Hematopoietic multipotent progenitor cell treated with erythropoietin and hydrocortisone succinate and interleukin-3 and kit ligand, for 6 days (in vitro differentiated cells): ENCODE measurements around the gene MCM7.
A peak's percentile ranks its signal among the peaks of the same experiment; 100 is the strongest.

Experiments used
- DNase-seq: peaks from one replicate; pipeline ENCODE4 v3.0.0-alpha.2; 2015

The MCM7 gene

GRCh38 chr7:100093054-100093453 lies 8.1 kb downstream of the MCM7 start:
- DNase-seq: no peak

GRCh38 chr7:100091411-100092181 lies 9.6 kb downstream of the MCM7 start:
- DNase-seq: peak; percentile 63

- DNase-seq: no peak
These were observed 10.4 kb downstream of the MCM7 start for GRCh38 chr7:100090527-100091410.

GRCh38 chr7:100089458-100090196 lies 11.6 kb downstream of the MCM7 start:
- DNase-seq: no peak

- DNase-seq: peak; percentile 85
These were observed 12.4 kb downstream of the MCM7 start, which contains the start of gene COPS6 for GRCh38 chr7:100088621-100089457. Gene COPS6 (plus strand): TSS chr7:100088969. CDS start chr7:100088991, 22 bp downstream.

- DNase-seq: no peak
These were observed 13.0 kb downstream of the MCM7 start for GRCh38 chr7:100088095-100088620.

- no peak for DNase-seq
These were observed 14.0 kb downstream of the MCM7 start for GRCh38 chr7:100087055-100087750.

GRCh38 chr7:100085515-100085914 lies 15.7 kb downstream of the MCM7 start:
- no peak for DNase-seq

GRCh38 chr7:100082978-100083377 lies 18.2 kb downstream of the MCM7 start:
- no peak for DNase-seq

GRCh38 chr7:100081535-100082102 lies 19.6 kb downstream of the MCM7 start, which contains the start of gene ZNF3:
Gene ZNF3 (minus strand): TSS chr7:100081723. CDS start chr7:100077357, 4,366 bp downstream.
- DNase-seq: peak; percentile 99

- DNase-seq: peak; percentile 36
These were observed 20.2 kb downstream of the MCM7 start for GRCh38 chr7:100080907-100081534.

GRCh38 chr7:100079024-100079560 lies 22.1 kb downstream of the MCM7 start:
- no peak for DNase-seq

GRCh38 chr7:100077205-100077604 lies 24.0 kb downstream of the MCM7 start:
- no peak for DNase-seq

GRCh38 chr7:100075418-100075817 lies 25.8 kb downstream of the MCM7 start:
- no peak for DNase-seq

- no peak for DNase-seq
These were observed 26.4 kb downstream of the MCM7 start for GRCh38 chr7:100074841-100075240.

- DNase-seq: no peak
These were observed 28.7 kb downstream of the MCM7 start for GRCh38 chr7:100072462-100072861.

GRCh38 chr7:100071018-100071723 lies 30.0 kb downstream of the MCM7 start:
- DNase-seq: no peak

GRCh38 chr7:100069991-100070390 lies 31.2 kb downstream of the MCM7 start:
- DNase-seq: no peak

GRCh38 chr7:100066953-100067352 lies 34.2 kb downstream of the MCM7 start:
- DNase-seq: no peak
